GM12864 (cell line): ENCODE measurements around the gene WHAMM.

Experiments used
- DNase-seq: peaks from one replicate; pipeline ENCODE4 v3.0.0-alpha.2; 2011; ENCODE audit warnings: low read depth
- H3K4me3 ChIP-seq: 2 replicates; pipeline ENCODE4 v1.5.1; 2011; ENCODE audit warnings: mild to moderate bottlenecking, low read depth, low read length, control low read depth
- TF ChIP-seq, protein P1 (sequence below): IDR thresholded peaks from 2 replicates; pipeline ENCODE4 v1.5.1; 2011; ENCODE audit warnings: low read depth, mild to moderate bottlenecking, moderate library complexity, low read length, control low read depth, inconsistent platforms; ENCODE audit errors: missing control alignments

WHAMM gene

DNA sequence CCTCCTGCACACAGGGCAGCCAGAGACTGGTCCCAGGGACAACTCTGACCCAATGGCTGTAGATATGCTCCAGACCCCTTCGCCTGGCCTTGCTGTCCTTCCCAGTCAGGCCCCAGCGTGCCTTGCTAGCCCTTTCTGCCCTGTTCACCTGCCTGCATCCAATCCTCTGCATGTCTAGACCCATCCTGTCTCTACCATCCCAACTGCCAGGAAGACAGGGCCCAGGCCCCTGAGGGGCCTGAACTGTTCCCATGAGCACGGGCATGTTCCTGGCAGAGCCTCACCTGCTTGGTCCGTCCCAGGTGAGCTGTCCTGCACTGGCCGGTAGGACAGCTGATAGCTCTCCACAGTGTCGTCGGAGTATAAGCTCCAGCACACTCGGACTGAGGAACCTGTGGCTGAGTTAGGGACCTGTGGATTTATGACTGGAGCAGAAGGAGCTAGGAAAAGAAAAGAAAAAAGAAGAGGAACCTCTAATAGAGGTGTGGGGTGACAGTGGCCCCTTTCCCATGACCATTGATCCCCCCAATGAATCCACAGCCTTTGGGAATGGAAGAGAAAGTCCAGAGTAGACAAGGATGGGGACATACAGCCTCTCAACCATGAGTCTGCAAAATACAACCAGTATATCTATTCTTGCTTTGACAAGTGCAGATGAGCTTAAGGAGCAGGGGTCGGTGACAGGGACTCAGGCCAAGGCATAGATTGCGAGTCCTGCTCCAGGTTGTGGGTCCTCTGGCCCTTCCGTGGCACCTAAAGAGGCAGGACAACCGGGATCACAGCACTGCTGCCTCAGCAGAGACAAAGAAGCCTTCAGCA lies 37.4 kb upstream of the WHAMM start:
- DNase-seq = no peak
- H3K4me3 ChIP-seq = no peak overlapping the region
- TF ChIP-seq, protein P1, sequence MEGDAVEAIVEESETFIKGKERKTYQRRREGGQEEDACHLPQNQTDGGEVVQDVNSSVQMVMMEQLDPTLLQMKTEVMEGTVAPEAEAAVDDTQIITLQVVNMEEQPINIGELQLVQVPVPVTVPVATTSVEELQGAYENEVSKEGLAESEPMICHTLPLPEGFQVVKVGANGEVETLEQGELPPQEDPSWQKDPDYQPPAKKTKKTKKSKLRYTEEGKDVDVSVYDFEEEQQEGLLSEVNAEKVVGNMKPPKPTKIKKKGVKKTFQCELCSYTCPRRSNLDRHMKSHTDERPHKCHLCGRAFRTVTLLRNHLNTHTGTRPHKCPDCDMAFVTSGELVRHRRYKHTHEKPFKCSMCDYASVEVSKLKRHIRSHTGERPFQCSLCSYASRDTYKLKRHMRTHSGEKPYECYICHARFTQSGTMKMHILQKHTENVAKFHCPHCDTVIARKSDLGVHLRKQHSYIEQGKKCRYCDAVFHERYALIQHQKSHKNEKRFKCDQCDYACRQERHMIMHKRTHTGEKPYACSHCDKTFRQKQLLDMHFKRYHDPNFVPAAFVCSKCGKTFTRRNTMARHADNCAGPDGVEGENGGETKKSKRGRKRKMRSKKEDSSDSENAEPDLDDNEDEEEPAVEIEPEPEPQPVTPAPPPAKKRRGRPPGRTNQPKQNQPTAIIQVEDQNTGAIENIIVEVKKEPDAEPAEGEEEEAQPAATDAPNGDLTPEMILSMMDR = no peak

DNA sequence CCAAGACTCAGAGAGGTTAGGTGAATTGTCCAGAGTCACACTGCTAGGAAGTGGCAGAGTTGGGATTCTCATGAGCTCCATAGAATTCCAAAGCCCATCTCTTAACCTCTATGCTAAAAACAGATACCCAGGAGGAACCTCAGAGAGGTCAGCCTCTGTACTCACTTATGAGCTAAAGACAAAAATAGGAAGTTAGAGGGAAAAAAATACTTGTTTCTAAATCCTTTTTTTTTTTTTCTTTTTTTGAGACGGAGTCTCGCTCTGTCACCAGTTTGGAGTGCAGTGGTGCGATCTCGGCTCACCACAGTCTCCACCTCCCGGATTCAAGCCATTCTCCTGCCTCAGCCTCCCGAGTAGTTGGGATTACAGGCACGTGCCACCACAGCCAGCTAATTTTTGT lies 34.9 kb upstream of the WHAMM start:
- TF ChIP-seq, protein P1 = no peak
- H3K4me3 ChIP-seq = no peak overlapping the region
- DNase-seq = no peak

DNA sequence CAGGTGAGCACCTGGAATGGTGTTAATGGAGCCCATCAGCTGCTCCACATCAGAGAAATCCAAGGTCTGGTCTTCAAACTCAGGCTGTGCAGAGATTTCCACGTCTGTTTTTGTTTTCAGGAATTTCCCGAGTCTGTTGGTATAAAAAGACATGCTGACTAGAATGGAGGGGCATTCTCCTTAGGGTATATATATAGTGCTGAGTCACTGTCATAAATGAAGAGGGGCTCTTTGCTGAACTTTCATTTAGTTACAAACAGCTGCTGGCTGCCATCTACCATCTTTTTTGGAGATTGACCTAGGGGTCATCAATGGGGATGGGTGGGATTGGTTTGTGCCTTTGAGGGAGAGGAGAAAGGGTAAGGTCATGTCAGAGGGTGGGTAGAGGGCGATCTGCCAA lies 30.7 kb upstream of the WHAMM start:
- TF ChIP-seq, protein P1 = no peak
- no peak for DNase-seq
- H3K4me3 ChIP-seq = no peak overlapping the region

DNA sequence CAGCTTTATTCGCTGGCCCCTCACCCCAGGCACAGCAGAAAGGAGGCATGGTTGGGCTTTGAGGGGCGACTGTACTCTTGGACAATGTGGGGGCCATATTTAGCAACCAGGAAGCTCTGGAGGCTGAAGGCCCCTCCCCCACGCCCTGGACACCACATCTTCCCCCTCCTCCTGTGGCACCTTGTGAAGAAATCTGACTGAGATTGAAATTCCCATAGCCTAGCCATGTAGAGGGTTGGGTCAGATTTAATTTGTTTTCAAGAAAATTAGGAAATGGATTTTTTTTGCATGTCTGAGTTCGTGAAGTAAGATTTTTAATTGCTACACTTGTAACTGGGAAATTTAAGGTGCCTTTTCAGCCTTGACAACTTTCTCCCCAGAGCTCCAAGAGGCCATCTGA lies 28.1 kb upstream of the WHAMM start:
- H3K4me3 ChIP-seq = no peak overlapping the region
- DNase-seq = no peak
- TF ChIP-seq, protein P1 = no peak

DNA sequence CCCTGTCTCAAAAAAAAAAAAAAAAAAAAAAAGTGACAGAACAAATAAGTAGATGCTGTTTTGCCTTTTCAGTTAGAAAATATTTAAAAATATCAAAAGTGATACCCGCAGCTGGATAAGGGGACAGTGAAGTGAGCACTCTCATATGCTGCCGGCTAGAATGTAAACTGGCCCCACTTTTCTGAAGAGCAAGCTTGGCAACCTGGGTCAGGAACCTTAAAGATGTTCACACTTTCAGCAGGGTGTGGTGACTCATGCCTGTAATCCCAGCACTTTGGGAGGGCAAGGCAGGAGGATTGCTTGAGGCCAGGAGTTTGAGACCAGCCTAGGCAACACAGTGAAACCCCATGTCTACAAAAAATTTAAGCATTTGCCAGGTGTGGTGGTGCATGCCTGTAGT lies 20.9 kb upstream of the WHAMM start:
- TF ChIP-seq, protein P1 = no peak
- H3K4me3 ChIP-seq = no peak overlapping the region
- no peak for DNase-seq

DNA sequence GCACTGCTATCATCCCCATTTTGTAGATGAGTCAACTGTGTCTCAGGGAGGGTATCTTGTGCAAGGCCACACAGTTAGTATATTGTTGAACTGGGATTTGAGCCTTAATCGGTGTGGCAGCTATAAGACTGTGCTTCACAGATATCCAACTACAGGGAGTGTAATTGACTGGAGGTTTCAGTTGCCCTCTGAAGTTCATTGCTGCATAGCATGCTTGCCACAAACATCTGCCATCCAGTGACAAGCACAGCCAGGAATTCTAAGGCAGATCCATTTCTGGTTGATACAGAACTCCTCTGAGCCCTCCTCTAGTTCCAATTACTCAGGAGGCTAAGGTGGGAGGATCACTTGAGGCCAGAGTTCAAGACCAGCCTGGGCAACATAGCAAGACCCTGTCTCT lies 19.9 kb upstream of the WHAMM start:
- TF ChIP-seq, protein P1 = no peak
- H3K4me3 ChIP-seq = no peak overlapping the region
- no peak for DNase-seq

DNA sequence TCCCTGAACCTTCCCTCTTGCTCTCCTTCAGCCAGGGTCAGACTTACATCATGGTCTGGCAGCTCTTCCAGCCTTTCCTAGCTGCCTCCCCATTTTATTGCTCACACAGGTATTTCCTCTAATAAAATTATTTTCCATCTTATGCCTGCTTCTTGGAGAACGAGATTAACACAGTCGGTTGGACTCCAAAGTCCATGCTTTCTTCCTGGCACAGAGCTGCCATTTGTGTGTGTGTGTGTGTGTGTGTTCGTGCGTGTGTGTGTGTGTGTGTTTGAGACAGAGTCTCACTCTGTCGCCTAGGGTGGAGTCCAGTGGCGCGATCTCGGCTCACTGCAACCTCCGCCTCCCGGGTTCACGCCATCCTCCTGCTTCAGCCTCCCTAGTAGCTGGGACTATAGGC lies 19.1 kb upstream of the WHAMM start:
- DNase-seq = no peak
- H3K4me3 ChIP-seq = no peak overlapping the region
- TF ChIP-seq, protein P1 = no peak
